HG03442 (cell line): ENCODE results near the gene FIGLA.
"Not testable (repeated sequence)": the region's sequence is repeated elsewhere in the genome, so short reads cannot be mapped to it uniquely, and the experiment has no call there.

Experiments
- ATAC-seq: cut with Tn5 transposase; IDR thresholded peaks from one replicate; pipeline ENCODE4 v1.9.1; 2021; ENCODE audit warnings: mild to moderate bottlenecking, moderate library complexity; ENCODE audit not compliant: unreplicated experiment

The FIGLA gene

DNA sequence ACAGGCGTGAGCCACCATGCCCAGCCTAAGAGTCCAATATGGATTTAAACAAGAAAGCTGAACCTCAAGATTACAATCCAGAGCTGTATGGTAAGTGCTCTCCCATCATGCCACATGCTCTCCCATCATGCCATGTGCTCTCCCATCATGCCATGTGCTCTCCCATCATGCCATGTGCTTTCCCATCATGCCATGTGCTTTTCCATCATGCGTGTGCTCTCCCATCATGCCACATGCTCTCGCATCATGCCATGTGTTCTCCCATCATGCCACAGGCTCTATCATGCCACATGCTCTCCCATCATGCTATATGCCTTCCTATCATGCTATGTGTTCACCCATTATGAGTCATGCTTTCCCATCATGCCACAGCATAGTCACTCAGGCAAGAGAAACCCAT, 43.2 kb downstream of the FIGLA start:
- ATAC-seq, result no peak

DNA sequence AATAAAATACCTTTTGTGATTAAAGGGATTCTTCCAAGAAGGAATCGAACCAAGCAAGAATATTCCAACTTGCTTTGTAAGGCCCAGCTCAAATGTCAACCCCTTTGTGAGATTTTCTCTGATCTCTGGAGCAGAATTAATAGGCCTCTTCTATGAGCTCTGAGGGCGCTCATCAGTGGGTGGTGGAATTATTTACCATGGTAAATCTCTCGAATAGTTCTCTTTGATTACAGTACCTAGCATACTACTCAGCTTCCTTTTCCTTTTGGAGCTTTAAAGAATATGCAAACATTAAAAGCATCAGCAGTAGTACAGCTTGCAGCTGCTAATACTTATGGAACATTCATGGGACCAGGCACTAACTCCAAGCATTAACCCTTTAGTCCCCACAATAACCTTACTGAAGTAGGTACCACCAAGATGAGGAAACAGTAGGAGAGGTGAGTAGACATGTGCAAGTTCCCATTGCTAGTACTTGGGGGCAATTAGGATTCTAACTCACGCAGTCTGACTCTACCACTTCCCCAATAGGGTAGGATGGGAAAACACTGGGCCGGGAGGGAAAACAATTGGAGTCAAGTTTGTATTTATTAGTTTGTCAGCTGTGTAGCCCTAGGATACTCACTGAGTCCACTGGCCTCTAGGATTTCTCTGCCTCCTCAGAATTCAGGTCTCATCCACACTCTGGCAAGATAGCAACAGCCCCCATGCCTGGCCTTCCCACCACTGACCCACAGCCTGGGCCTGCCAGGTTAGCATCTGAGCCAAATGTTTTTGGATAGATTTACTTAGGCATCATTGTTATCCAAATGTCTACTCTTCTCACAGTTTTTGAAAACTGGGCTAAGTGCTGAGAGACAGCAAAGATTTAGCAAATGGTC, 44.1 kb downstream of the FIGLA start:
- ATAC-seq, result no peak

DNA sequence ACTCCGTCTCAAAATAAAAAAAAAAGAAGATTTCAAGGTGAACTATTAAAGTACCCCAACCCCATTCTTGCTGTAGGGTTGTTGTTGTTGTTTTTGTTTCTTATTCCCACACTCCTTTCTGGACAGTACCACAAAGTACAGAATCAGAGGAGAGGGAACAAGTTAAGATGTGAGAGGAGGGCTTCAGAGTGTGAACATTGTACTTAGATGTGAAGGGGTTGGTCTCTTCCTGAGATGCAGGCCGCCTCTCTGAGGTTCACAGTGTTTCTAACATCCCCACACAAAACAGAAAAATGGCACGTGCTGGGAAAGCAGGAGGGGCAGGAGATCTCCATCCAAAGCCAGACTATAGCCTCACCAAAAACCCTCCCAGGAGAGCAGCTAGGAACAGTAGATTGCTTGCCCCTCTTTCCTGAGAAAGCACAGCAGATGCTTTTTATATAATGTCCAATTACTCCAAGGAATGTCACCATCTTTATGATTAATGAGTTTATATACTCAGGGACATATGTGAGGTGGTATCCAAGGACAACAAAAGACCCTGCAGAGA, 45.1 kb downstream of the FIGLA start:
- ATAC-seq, result no peak

DNA sequence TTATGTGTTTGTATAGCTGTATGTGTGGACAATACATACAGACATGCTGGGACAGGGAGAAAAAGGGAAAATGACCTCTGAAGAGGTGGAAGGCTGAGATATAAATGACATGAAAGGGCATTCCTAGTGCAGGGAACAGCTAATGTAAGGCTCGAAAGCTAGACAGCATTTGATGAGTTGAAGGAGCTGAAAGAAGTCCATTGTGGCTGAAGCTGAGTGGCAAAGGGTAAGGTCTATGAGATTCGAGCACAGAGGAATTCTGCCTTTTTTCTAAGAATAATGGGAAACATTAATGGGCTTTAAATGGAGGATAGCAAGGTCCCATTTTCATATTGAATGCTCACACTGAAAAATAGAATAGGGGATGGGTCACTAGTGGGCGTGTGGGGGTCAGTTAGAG, 46.0 kb downstream of the FIGLA start:
- no peak for ATAC-seq

DNA sequence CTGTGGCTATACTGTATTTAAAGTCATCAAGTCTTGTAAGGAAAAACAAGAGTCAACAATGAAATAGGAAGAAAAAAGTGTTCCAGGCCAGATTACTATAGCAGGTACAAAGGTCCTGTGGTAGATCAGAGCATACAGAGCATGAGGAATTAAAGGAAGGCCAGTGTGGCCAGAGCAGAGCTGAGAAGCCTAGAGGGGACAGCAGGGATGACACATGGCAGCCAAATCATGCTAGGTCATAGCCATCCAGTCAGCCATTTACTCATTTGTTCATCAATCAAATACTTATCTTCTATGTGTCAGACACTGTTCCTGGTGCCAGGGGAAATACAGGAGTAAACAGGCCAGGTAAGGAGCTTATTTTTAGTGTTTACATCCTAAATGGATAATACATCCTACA, 46.8 kb downstream of the FIGLA start:
- no peak for ATAC-seq

DNA sequence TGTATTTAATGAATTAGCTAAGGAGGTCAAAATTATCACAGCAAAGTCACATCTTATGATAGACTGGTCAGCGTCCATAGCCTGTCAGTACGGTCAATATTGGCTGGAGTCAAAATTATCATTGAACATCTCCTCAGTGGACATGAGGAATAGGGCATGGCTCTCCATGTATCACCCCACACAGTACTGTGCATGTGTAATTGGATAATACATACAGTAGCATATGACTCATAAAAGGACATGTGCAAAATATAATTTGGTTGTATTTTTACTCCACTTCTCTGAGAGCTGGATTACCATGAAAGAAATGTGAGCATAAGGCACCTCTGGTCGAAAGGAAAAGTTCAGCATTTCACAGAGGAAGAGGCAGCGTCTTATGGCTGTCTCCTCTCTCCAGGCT, 47.4 kb downstream of the FIGLA start:
- no peak for ATAC-seq

DNA sequence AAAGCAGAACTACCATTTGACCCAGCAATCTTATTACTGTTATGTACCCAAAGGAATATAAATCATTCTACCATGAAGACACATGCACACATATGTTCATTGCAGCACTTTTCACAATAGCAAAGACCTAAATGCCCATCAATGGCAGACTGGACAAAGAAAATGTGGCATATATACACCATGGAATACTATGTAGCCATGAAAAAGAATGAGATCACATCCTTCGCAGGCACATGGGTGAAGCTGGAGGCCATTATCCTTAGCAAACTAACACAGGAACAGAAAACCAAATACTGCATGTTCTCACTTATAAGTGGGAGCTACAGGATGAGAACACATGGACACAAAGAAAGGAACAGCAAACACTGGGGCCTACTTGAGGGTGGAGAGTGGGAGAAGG, 51.0 kb downstream of the FIGLA start:
- ATAC-seq, result not testable (repeated sequence)

DNA sequence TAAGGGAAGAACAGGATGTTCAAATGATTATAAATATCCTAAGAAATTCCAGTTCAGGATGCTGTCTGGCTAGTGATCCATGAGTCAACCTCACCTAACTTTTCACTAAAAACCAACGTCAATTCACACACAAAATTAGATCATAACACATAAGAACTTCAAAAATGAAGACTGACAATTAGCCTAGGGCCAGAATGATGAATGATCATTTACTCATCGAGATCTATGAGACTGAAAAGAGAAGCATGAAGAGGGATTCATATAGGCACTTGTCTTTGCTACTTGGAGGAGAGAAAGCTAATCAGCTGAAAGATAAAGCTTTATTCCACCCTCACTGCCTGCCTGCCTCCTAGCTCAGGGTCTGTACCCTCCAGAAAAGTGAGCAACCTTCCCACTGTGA, 52.3 kb downstream of the FIGLA start:
- ATAC-seq, result no peak

DNA sequence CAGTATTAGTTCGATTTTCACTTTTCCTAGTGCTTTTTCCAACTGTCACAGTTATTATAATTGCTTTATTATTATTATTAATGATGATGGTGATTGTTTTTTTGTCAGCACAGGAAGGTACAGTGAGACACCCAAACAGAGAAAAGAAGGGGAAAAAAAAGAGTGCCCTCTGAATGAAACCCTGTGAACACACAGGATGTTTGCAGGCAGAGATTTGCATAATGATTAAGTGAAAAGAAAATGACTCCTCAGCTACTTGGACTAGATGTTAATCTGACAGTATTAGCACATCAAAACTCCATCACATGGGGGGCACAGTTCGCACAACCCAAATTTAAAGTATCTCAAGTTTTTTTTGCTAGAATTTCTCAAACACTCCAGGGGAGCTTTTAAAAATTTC, 55.4 kb downstream of the FIGLA start:
- ATAC-seq, result no peak

DNA sequence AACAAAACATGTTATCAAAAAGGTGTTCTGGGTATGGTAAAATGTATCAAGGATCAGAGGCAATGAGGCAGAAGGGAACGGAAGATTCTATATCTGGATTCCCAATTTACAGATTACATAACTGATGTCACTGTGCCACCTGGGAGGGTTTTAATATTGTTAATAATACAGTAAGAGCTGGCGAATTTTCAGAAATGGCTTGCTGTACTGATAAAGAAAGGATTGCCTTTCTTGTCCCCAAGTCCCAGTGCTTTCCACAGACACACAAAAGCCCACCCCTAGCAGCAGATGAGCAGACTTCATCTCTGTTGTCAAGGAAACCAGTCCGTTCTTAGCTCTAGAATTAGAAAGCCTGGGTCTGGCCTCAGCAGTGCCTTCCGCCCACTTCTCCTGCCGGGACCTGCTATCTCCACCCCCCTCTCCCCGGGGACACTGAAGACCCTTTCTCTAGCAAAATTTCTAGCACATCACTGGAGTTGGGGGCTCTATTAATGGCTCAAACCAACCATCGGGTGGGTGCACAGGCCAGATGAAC, 56.7 kb downstream of the FIGLA start:
- no peak for ATAC-seq

DNA sequence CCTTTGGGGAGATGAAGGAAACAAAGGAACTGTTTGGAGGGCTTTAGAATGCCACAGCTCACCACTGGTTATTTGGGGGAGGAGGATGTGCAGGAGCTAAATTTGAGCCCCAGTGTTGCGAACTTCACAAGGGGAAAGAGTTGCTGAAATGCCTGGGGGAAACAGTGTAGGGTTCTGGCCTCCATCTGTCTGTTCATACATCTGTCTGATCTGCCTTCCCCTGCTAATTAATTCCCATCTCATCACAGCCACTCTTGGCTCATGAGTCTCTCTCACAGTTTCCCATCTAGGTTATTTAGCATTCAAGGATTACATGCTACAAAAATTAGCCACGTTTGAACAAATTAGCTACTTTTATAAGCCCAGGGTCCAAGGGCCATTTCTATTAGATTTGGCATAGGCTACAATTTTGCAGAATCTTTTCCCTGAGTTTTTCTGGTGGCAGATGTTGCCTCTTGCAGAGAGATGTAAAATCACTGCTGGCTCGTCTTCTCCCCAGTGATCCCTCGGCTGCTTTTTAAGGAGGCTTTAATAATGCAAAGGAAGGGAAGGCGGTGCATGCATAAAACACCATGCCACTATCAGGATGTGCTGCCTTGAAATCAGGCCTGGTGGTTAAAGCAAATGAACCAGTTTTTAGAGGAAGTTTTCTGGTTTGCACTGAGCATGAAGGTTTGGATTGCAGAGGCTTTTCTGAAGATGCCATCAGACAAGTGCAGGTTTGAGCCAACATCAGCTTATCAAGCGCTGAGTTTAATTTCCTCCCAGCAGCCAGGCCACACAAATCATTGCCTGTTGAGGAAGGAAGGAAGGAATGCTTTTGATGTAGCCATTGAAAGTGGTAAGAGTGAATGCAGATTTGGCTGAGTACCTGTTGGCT, 57.4 kb downstream of the FIGLA start:
- no peak for ATAC-seq

DNA sequence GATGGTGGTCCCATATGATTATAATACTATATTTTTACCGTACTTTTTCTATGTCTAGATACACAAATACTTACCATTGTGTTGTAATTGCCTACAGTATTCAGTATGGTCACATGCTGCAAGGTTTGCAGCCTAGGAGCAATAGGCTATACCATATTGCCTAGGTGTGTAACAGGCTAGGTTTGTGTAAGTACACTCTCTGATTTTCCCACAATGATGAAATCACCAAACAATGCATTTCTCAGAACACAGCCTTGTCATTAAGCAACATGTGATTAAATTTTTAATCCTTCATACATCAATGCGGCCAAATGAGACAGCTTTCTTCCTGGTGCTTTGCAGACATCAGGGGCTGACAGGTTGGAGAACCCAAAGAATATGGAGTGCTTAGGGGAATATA, 59.7 kb downstream of the FIGLA start:
- no peak for ATAC-seq

DNA sequence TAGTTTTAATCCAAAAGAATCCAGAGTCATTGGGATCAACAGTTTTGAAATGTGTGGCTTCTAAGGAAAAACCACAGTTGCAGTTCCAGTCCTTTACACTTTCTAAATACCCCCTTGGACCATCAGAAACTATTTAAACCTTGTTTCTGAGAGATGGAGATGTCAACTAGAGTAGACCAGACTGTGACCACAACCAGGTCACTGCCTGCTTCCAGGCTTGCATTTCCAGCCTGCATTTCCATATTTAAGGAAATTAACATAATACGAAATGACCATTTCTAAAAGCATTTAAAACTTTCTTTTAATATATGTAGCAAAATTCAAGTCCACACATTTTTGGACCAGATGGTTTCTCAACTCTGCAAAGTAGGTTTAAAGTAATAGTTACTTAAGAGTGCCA, 60.8 kb downstream of the FIGLA start:
- no peak for ATAC-seq

DNA sequence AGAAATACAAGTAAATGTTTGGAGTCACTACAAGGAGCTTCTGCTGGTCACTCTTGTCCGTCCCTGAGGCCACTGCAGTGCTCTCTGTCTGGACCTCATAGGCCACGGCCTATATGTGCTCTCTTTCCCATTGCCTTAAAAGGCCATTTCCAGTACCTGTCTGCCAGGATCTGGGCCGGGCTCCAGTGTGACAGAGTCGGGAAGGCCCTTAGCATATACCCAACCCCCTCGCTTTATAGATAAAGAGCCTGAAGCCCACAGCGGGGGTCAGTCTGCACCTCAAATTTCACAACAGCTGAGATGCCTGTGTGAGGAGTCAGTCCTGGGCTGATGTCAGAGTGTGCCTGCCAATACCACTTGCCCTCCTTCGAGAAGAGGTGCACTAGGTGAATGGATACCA, 62.3 kb downstream of the FIGLA start:
- no peak for ATAC-seq
